ELF-1 (cell line): ENCODE data around the gene TNFRSF12A.

Experiments
- DNase-seq: peaks from one replicate; pipeline ENCODE4 v3.0.0-alpha.2; 2016; ENCODE audit warnings: low read depth, low spot score

TNFRSF12A gene

DNA sequence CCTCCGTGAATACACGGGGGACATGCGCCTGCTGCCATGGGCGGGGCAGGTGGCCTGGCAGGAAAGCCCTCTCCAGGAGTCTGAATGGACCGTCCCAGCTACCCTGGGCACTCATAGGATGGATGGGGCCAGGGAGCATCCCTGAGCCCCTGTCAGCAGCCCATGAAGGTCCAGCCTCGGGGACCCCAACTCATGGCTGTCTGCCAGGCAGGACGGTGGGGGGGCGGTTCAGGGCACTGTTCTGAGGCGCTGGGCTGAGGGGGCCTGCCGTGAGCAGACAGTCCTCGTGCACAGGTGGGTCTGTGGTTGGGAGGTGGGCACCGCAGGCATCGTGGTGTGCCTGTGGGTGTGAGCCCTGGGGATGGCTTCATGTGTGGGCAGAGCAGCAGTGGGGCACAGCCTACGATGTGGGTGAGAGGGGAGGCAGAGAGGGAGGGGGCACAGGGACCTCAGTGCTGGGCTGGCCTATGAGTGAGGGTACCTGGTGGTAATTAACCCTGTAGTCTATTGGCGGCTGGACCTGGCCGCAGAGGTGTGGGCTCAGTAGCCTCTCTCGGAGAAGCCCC lies 33.5 kb upstream of the TNFRSF12A start:
- DNase-seq: no peak

DNA sequence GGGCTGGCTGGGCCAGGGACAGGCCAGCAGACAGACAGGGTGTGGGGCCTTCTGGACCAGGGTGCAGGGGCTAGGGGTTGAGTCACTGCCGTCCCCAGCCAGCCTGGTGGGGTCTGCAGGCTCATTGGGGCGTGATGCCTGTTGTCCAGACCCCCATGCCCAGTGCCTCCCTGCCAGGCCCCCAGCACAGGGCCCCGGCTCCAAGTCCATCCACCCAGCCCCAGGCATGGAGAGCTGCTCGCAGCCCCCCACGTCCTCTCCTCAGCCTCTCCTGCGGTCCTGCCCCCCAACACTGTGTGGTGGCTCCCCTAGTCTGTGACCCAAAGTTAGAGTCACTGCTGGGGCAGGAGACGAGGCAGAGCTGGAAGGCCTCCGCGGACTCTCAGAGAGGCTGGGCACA lies 32.9 kb upstream of the TNFRSF12A start:
- no peak for DNase-seq

DNA sequence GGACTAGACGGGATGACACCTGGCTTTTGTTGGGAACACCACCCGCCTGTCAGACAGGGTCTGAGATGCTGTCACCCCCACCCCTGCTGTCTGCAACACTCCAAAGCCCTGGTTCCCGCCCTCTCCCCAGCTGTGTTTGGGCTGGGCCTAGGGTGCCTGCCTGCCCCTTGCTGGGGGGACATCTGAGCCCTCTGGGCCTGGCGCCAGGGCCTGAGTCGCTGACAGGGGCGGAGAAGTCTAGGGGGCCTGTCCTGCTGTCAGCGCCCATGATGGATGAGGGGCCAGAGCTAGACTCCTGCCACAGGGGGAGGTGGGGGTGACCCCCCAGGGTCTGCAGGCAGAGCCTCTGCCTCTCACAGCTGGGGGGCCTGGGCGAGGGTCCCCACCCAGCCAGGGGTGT lies 32.3 kb upstream of the TNFRSF12A start:
- DNase-seq: peak; percentile 62

DNA sequence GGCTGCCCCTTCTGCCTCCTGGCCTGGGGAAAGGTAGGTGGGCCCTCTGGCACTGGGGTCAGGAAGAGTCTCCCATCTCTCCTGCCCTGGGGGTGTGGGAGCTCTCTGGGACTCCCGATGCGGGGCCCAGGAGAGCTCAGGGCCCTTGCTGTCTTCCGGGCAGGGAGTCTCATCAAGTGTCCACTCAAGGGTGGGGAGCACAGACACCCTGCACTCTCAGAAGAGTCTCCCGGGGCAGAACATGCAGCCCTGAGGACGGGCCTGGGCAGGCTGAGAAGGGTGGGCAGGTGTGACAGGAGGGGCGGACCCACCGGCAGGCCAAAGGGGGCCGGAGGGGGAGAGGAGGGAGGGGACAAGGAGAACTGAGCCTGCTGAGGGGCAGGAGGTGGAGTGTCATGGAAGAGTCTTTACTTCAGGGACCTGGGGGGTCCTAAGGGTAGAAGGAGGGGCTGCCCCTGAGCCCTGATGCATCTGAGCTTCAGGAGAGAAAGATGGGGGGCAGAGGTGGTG lies 31.5 kb upstream of the TNFRSF12A start:
- no peak for DNase-seq

GRCh38 chr16:2990891-2991290 lies 29.3 kb upstream of the TNFRSF12A start:
- no peak for DNase-seq

DNA sequence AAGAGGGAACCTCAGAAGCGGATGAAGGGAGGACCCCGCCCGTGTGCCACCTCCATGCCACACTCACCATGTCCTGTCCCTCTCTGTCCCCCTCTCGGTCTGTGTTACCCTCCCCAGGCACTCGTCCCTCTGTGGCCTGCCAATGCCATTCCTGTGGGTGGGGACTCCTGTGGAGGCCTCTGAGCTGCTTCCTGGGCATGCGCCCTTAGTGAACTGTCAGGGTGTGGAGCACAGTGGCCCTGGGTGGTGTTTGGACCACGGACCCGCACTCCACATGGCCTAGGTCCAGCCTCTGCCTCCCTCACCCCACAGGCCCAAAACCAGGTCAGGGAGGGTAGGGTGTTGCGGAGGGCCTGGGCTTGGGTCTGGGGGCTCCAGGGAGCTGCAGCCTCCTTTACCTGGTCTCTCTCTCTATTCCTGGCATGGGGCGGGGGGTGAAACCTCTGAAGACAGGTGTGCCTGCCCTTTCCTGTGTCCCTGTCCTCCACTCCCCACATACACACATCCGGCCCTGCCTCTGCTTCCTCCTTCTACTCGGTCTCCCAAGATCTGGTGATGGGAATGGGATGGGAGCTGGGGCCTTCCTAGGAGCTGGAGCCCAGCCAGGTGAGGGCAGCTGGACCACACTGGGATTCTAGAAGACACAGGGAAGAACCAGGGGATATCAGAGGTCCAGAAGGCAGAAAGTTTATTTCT lies 28.5 kb upstream of the TNFRSF12A start:
- no peak for DNase-seq

GRCh38 chr16:2992383-2993081 lies 27.6 kb upstream of the TNFRSF12A start:
- DNase-seq: no peak

GRCh38 chr16:2996298-2996697 lies 23.9 kb upstream of the TNFRSF12A start:
- DNase-seq: no peak

DNA sequence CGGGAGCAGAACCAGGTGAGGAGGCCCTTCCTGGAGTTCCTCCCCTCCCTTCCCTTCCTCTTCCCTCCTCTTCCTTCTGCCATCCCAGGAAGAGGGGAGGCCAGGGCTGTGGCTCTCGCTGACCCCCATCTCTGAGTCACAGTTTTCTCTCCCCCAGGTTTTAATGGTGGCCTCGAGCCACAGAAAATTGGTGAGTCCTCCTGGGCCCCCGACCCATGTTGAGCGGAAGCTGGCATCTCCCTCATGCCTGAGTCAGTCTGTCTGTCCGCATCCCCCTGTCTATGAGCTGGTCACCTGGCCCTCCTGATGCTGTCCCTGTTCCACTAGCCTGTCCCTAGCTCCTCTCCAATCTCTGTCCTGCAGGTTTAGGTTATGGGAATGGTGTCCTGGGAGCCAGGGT lies 20.2 kb upstream of the TNFRSF12A start:
- no peak for DNase-seq

- no peak for DNase-seq
These were observed 19.6 kb upstream of the TNFRSF12A start for GRCh38 chr16:3000540-3000939.

DNA sequence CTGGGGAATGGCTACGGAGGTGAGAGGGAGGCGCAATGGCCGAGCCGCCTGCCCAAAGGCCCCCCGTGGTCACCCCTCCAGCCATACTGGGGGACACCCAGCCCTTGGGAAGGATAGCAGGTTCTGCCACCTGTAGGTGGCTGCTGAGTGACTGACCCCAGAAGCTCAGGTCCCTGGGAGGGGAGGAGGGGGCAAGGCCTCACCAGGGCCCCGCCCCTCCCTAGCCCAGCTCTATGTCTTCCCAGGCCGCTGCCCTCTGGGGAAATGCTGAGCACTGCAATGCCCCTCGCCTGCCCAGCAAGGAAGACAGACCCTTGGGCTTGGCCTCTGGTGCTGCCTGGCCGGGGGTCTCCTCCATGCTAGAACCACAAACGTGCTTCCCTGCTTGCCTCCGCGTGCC lies 18.9 kb upstream of the TNFRSF12A start:
- DNase-seq: no peak

DNA sequence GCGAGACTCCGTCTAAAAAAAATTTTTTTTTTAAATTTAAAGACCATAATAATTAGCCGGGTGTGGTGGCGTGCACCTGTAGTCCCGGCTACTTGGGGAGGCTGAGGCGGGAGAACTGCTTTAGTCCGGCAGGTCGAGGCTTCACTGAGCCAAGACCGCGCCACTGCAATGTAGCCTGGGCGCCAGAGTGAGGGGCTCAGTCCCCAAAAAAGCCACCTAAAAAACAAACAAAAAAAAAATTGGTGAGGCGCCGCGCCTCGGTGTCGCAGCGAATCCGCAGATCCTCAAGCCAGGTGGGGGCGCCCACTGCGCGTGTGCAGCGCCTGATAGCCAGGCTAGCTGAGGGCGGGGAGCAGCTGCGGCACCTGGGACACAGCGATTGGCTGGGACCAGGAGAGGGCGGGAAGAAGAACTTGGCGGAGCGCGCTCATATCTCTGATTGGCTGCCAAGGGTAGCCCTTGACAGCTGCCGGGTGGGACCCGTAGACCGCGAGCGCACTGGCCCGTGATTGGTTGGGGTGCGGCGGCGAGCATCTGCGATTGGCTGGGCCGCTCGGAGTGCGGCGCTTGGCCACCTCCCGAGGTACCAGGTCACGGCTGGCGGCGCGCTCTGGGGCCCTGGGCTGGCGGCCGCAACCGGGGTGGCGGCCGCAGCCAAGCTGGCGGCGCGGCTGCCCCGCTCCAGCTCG lies 16.4 kb upstream of the TNFRSF12A start:
- peak; percentile 100 for DNase-seq

DNA sequence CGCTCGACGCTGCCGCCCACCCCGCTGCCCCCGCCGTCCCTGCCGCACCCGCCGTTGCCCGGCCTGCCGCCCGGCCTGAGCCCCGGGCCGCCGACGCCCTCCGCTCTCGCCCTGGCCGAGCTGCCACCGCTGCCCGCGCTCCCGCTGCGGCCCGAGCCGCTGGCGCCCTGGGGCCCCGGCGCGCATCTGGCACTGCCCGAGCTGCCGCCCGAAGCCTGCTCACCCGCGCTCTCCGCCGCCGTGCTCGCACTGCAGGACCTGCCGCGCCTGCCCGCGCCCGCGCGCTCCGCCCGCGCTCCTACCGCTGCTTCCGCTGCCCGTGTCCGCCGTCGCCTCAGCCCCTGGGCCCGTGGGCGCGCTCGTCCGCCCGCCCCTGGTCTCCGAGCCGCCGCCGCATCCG lies 15.8 kb upstream of the TNFRSF12A start:
- no peak for DNase-seq

DNA sequence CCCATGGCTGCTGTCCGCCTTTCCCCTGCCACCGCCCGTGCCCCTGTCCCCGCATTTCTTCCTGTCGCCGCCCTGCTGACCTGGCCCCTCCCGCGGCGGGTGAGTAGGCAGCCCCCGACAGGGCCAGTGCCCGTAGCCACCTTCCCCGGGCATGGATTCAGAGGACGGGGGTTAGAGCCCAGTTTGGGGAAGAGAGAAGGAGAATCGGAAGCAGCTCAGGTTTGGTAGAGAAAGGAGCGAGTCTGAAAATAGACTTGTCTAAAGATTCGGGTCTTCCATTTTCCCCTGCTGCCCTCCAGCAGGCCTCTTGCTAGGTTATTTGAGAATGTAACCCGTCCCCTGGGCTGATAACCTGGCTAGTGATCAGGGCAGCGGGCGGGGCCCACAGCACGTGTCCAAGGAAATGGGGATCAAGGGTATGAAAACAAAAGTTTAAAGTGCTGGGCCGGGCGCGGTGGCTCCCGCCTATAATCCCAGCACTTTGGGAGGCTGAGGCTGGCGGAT lies 15.3 kb upstream of the TNFRSF12A start:
- DNase-seq: peak; percentile 73

GRCh38 chr16:3007059-3007956 lies 12.9 kb upstream of the TNFRSF12A start:
- DNase-seq: no peak

DNA sequence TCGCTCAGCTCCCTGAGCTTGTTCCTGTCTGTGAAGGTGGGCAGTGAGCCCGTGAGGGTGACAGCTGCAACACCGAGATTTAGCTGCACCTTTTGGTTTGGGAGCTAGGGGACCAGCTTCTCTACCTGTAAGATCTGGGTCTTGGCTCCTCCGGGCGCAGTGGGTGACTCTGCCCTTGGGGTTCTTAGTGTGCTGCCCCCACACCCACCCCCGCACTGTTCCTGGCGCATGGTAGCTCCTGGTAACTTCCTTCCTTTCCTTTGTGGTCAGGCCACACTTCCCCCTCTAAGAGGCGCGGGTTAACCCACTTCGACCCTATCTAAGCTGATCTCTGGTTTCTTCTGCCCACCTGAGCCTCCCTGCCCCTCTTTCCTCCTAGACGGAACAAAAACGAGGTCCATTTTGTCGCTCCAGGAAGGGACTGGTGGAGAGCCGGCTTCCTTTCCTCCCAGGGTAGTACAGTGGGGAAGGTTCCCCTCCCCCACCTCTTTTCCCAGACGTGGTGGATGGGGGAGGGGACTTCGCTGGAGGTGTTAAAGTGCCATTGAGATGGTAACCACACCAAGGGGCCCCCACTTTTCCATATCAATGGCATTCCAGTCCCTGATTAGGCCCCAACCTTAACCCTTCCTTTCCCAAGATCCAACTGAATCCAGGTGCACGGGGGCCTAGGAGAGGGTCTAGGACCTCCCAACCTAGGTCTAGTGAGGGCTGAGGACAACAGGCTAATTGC lies 12.0 kb upstream of the TNFRSF12A start:
- DNase-seq: peak; percentile 98

GRCh38 chr16:3008690-3009037 lies 11.5 kb upstream of the TNFRSF12A start:
- no peak for DNase-seq

DNA sequence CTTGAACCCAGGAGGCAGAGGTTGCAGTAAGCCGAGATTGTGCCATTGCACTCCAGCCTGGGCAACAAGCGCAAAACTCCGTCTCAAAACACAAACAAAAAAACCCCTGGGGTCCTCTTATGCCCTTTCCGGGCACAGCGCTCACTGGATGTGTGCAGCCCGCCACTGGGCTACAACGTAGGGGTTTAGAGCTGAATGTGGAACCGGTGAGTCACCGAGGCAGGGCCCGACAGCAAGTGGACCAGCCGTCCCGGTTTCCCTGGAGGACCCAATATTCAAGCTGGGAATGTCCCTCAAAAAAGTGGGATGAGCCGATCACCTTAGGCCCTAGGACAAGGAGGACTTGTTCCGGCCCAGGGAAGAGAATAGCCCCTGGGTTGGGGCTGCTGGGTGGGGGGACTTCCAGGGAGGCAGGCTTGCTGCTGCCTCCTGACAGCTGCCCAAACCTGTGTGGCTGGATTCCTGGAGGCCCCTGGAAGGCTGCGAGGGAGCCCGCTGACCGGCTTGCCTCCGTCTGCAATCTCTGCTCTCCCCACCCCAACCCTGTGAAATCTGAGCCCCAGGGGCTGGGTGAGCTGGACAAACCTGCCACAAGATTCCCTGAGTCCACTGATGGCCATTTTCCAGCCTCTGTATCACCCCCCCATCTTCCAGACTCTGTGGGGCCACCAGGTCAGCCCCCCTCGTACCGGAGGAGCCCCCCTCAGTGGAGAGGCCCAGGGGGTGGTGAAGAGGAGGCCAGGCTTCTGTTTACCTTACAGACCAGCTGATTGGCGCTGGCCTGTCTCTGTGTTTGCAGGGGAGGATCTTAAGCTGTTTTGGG lies 10.4 kb upstream of the TNFRSF12A start:
- peak; percentile 98 for DNase-seq

DNA sequence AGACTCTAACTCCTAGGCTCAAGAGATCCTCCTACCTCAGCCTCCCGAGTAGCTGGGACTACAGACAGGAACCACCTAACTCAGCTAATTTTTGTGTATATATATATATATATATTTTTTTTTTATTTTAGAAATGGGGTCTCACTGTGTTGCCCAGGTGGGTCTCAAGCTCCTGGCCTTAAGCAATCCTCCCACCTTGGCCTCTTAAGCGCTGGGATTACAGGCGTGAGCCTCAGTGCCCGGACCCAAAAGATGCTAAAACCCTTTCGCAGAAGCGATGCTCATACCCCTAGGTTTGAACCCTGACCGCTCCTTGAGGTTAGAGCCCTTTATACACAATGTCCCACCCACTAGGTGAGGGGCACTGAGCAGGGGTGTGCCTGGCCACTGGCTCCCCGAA lies 9.7 kb upstream of the TNFRSF12A start:
- DNase-seq: no peak

DNA sequence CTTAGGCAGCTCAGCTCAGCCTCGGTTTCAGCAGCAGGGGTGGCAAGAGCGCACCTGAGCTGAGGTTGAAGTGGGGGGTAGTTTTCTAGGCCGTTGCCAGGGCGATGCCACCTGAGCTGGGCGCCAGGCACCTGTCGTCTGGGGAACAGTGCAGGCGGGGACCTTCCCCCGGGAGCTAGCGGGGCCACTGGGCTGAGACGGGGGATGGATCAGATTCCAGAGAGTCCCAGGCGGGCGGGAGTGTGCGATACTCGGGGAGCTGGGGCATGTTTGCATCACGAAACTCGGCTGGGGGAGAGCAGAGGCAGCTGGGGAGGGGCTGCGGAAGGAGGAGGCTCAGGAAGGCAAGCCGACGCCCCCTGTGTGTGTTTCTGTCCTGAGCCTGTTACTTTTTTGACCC lies 7.9 kb upstream of the TNFRSF12A start:
- no peak for DNase-seq
